NB4 (cell line): ENCODE measurements around the gene CKMT2.

Experiments
- CTCF ChIP-seq: IDR thresholded peaks from one replicate; pipeline ENCODE4 v1.5.1; 2012; ENCODE audit warnings: low read depth, low read length
- MAX ChIP-seq: IDR thresholded peaks from 2 replicates; pipeline ENCODE4 v1.6.1; 2011; ENCODE audit warnings: low read depth, low read length

- TF ChIP-seq MAX (no peak), CTCF (no peak)
Observed at GRCh38 chr5:81308836-81309235, 75.7 kb downstream of the CKMT2 start.
